OCI-LY3 (cell line): ENCODE measurements around the gene KRTAP6-2.

Source experiments
- H2AFZ ChIP-seq: fragments of 200-600, 300-600 bp; shearing (Covaris generic); 2 replicates; pipeline ENCODE4 v1.6.0; 2014; ENCODE audit warnings: antibody characterized with exemption, low read depth, low read length
- H3K27ac ChIP-seq: fragments of 200-600, 300-600 bp; sonication (generic); 2 replicates; pipeline ENCODE4 v1.5.1; 2014; ENCODE audit warnings: mild to moderate bottlenecking, low read length, moderate library complexity, mixed read lengths
- H3K27me3 ChIP-seq: fragments of 200-600, 300-600 bp; sonication (generic); 2 replicates; pipeline ENCODE4 v1.6.1; 2014; ENCODE audit warnings: low read depth, low read length, mixed read lengths
- H3K36me3 ChIP-seq: fragments of 200-600, 300-600 bp; sonication (generic); replicated peaks from 2 replicates; pipeline ENCODE3; 2014; ENCODE audit warnings: low read depth, low read length, mixed read lengths
- H3K4me1 ChIP-seq: fragments of 300-600, 200-600 bp; sonication (generic); 2 replicates; pipeline ENCODE4 v1.6.1; 2014; ENCODE audit warnings: low read length, mixed read lengths
- H3K4me2 ChIP-seq: fragments of 200-600, 300-600 bp; sonication (generic); 2 replicates; pipeline ENCODE4 v1.6.1; 2014; ENCODE audit warnings: low read length, mixed read lengths
- H3K4me3 ChIP-seq: fragments of 300-600, 200-600 bp; sonication (generic); 2 replicates; pipeline ENCODE4 v1.5.1; 2014; ENCODE audit warnings: antibody characterized with exemption, mild to moderate bottlenecking, low read length, moderate library complexity
- H3K79me2 ChIP-seq: fragments of 300-600, 200-600 bp; shearing (Covaris generic); 2 replicates; pipeline ENCODE4 v1.6.1; 2014; ENCODE audit warnings: mild to moderate bottlenecking, low read length, mixed read lengths
- H3K9ac ChIP-seq: fragments of 300-600, 200-600 bp; shearing (Covaris generic); 2 replicates; pipeline ENCODE4 v1.6.0; 2014; ENCODE audit warnings: mild to moderate bottlenecking, low read length, moderate library complexity
- H3K9me3 ChIP-seq: fragments of 200-600, 300-600 bp; shearing (Covaris generic); 2 replicates; pipeline ENCODE4 v1.6.1; 2014; ENCODE audit warnings: low read length, mixed read lengths; ENCODE audit not compliant: insufficient read depth
- H4K20me1 ChIP-seq: fragments of 200-600, 300-600 bp; sonication (generic); 2 replicates; pipeline ENCODE4 v1.6.1; 2016; ENCODE audit warnings: low read length, mixed read lengths; ENCODE audit not compliant: insufficient read depth
- EZH2phosphoT487 ChIP-seq: fragments of 200-600 bp; shearing (Covaris generic); IDR thresholded peaks from 2 replicates; pipeline ENCODE4 v1.6.1; 2018; ENCODE audit warnings: antibody characterized with exemption, mixed run types, low read depth
- TF ChIP-seq, protein P1 (sequence below): fragments of 200-600, 300-600 bp; sonication (generic); IDR thresholded peaks from 2 replicates; pipeline ENCODE4 v1.5.1; 2014; ENCODE audit warnings: antibody characterized with exemption, low read length, low read depth

The KRTAP6-2 gene

DNA sequence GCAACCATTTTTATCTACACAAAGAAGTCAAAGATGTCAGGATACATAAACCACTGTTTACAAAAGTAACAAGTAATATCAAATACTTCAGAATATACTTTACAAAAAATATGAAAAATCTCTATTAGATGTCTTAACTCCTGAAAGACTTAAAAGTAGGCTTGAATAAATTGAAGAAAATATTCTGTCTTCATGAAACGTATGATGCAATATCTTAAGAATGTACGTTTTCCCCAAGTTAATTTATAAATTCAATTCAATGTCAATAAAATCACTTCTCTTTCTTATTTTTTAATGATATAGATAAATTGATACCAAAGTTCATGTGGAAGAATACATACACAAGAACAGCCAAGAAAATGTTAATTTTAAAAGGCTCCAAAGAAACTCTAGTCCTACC is 43.6 kb downstream of the KRTAP6-2 start:
- Histone ChIP-seq H3K27me3 (no peaks in the 10 kb centered on the region), H3K4me3 (no peak overlapping the region), H3K9me3 (0 out of 2 replicates have a peak, but pooled peaks cover 10% of the 10 kb centered on the region), H2AFZ (no peak overlapping the region), H3K36me3 (no peaks in the 10 kb centered on the region), H3K4me1 (no peaks in the 10 kb centered on the region; the same call in 1 of the 2 replicates), H3K27ac (no peak overlapping the region), H3K9ac (no peak overlapping the region), H4K20me1 (no peaks in the 10 kb centered on the region), H3K4me2 (no peak overlapping the region), H3K79me2 (no peaks in the 10 kb centered on the region)
- TF ChIP-seq, protein P1, sequence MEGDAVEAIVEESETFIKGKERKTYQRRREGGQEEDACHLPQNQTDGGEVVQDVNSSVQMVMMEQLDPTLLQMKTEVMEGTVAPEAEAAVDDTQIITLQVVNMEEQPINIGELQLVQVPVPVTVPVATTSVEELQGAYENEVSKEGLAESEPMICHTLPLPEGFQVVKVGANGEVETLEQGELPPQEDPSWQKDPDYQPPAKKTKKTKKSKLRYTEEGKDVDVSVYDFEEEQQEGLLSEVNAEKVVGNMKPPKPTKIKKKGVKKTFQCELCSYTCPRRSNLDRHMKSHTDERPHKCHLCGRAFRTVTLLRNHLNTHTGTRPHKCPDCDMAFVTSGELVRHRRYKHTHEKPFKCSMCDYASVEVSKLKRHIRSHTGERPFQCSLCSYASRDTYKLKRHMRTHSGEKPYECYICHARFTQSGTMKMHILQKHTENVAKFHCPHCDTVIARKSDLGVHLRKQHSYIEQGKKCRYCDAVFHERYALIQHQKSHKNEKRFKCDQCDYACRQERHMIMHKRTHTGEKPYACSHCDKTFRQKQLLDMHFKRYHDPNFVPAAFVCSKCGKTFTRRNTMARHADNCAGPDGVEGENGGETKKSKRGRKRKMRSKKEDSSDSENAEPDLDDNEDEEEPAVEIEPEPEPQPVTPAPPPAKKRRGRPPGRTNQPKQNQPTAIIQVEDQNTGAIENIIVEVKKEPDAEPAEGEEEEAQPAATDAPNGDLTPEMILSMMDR, result no peak
- no peak for TF ChIP-seq EZH2phosphoT487

DNA sequence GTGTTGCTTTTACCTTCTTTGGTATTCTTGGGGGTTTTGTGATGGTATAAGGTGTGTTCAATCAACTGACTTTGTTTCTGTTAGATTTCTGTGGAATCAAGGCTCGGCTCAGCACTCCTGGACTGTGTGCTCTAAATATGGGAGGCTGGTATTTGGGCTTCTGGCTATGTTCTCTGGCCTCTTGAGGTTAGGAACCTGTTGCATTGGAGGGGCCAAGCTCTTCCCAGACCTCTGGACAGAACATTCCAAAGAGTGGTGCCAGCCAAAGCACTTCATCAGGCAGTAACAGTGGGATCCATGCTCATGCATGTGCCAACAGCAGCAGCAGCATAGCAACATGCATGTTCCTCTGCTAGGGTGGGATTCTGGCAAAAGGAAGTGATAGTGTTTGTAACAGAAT is 45.9 kb downstream of the KRTAP6-2 start:
- TF ChIP-seq, protein P1, result no peak
- TF ChIP-seq EZH2phosphoT487, result no peak
- no peaks in the 10 kb centered on the region for H3K36me3 ChIP-seq
- H2AFZ ChIP-seq, result no peak overlapping the region
- no peaks in the 10 kb centered on the region for H3K79me2 ChIP-seq
- H3K4me1 ChIP-seq, result peaks cover 14% of the 10 kb centered on the region
- no peaks in the 10 kb centered on the region for H4K20me1 ChIP-seq
- H3K9me3 ChIP-seq, result 0 out of 2 replicates have a peak, but pooled peaks cover 10% of the 10 kb centered on the region
- no peak overlapping the region for H3K4me2 ChIP-seq
- H3K27ac ChIP-seq, result no peak overlapping the region
- no peak overlapping the region for H3K9ac ChIP-seq
- H3K27me3 ChIP-seq, result no peaks in the 10 kb centered on the region
- H3K4me3 ChIP-seq, result no peak overlapping the region
